ENCODE results near the gene TNNC2.

GRCh38 chr20:45810191-45810970, 16.7 kb downstream of the TNNC2 start:
- TF ChIP-seq POLR2A (IDR thresholded peaks at IDR 0.05; ENCODE audit: low read depth, low read length), result no peak
- TF ChIP-seq POLR2AphosphoS5 (IDR thresholded peaks at IDR 0.05; ENCODE audit: low read depth, low read length), result no peak
- TF ChIP-seq PAX5 (IDR thresholded peaks at IDR 0.05; ENCODE audit: insufficient read depth, low read length, severe bottlenecking), result no peak

All from GM12891 (cell line).